ENCODE measurements around the gene SDK2. TPM values are rescaled to one million over a fixed set of nuclear protein-coding genes. Genes with fewer than 3 reads are reported as not detected.

Gene SDK2
- polyA plus RNA-seq, 1 of the 3 experiments (the other 2 are of a cell fraction) = 0.02 TPM

DNA sequence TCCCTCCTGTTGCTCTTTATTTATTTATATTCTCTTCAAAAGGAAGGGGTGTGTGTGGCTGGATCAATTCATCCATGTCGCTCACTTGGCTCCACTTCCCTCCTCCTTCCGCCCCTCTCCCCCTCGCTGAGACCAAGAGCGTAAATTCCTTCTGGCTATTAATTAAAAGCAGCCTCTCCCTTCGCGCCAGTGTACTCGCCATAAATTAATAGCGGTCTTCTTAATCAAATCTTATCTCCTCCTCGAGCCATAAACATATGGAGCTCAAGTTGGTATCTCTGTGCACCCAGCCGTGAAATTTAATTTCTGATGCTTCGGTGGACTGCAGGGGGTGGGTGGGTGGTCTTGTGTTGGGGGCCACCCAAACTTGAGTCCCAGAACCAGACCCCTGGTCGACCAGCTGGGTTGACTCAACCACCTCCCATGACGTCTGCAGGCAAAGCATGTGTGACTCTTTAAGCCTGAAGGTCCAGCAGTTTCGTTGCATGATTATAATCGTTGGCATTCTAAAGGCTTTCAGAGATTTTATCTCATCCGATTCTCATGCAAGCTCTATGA is 57.9 kb downstream of the SDK2 start (continued):
- TF ChIP-seq IRF3 (IDR thresholded peaks at IDR 0.05; ENCODE audit: low read depth, low read length) = no peak
- no peak for TF ChIP-seq POLR2AphosphoS5 (IDR thresholded peaks at IDR 0.05; ENCODE audit: low read depth, low read length)
- TF ChIP-seq, protein P1, sequence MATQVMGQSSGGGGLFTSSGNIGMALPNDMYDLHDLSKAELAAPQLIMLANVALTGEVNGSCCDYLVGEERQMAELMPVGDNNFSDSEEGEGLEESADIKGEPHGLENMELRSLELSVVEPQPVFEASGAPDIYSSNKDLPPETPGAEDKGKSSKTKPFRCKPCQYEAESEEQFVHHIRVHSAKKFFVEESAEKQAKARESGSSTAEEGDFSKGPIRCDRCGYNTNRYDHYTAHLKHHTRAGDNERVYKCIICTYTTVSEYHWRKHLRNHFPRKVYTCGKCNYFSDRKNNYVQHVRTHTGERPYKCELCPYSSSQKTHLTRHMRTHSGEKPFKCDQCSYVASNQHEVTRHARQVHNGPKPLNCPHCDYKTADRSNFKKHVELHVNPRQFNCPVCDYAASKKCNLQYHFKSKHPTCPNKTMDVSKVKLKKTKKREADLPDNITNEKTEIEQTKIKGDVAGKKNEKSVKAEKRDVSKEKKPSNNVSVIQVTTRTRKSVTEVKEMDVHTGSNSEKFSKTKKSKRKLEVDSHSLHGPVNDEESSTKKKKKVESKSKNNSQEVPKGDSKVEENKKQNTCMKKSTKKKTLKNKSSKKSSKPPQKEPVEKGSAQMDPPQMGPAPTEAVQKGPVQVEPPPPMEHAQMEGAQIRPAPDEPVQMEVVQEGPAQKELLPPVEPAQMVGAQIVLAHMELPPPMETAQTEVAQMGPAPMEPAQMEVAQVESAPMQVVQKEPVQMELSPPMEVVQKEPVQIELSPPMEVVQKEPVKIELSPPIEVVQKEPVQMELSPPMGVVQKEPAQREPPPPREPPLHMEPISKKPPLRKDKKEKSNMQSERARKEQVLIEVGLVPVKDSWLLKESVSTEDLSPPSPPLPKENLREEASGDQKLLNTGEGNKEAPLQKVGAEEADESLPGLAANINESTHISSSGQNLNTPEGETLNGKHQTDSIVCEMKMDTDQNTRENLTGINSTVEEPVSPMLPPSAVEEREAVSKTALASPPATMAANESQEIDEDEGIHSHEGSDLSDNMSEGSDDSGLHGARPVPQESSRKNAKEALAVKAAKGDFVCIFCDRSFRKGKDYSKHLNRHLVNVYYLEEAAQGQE (IDR thresholded peaks at IDR 0.05; ENCODE audit: low read depth, low read length) = no peak
- no peak for TF ChIP-seq GABPA (IDR thresholded peaks at IDR 0.05; ENCODE audit: low read depth)
- TF ChIP-seq FOXM1 (IDR thresholded peaks at IDR 0.05; ENCODE audit: low read depth) = no peak
- TF ChIP-seq ZBTB33 (IDR thresholded peaks at IDR 0.05; ENCODE audit: borderline replicate concordance, low read depth) = no peak
- TF ChIP-seq RFX5 (IDR thresholded peaks at IDR 0.05; ENCODE audit: low read length) = no peak
- TF ChIP-seq TCF12 (IDR thresholded peaks at IDR 0.05) = peak; percentile 44; the same call in 1 of the 2 replicates
- peak in 1 of 2 experiments; percentile 77; a peak in 2 of 4 replicates for TF ChIP-seq EP300 (IDR thresholded peaks at IDR 0.05; ENCODE audit: borderline replicate concordance in 1 of 2, low read depth in 1 of 2, low read length in 1 of 2)

- H3K9me2 ChIP-seq = no peaks in the 10 kb centered on the region
- H4K20me1 ChIP-seq (ENCODE audit: insufficient read depth) = no peaks in the 10 kb centered on the region
- no peaks in the 10 kb centered on the region; the same call in 1 of the 2 replicates for H3K9me3 ChIP-seq
- H3K9ac ChIP-seq = no peak overlapping the region
- no peaks in the 10 kb centered on the region for H3K27me3 ChIP-seq (ENCODE audit: insufficient read depth)
- no peaks in the 10 kb centered on the region for H3K79me2 ChIP-seq (ENCODE audit: insufficient read depth)
- H3K4me2 ChIP-seq = no peak overlapping the region
- 31% methylated on average over 5 of the region's 5 CpGs for WGBS (ENCODE audit: low lambda C conversion rate)
- no peak overlapping the region for H3K4me3 ChIP-seq (ENCODE audit: low read depth in 2 of 2, low read length in 1 of 2)
- ChIA-PET POLR2A (interaction anchor here (2.4 kb wide), 1 partner anchor 15 kb away, joined by 10 read pairs; no protein-coding TSS in a partner anchor), CTCF (interaction anchor here (0.6 to 8.6 kb wide), 21 partner anchors 11 to 606 kb away, joined by 3 to 96 read pairs (median 4); partner anchors contain the start of gene SDK2)
- no peaks in the 10 kb centered on the region for H3F3A ChIP-seq (replicated peaks; ENCODE audit: insufficient read depth)
- H3K4me1 ChIP-seq (ENCODE audit: control insufficient read depth in 1 of 2, insufficient read depth in 2 of 2, low read depth in 1 of 2, low read length in 1 of 2) = peaks cover 0 to 30% of the 10 kb centered on the region in 2 experiments; a peak in 2 of 4 replicates
- no peak overlapping the region for H3K27ac ChIP-seq (ENCODE audit: low read depth in 2 of 2, low read length in 1 of 2)
- H3K36me3 ChIP-seq (replicated peaks in 1 of 2; ENCODE audit: control insufficient read depth in 1 of 2, insufficient read depth in 2 of 2, low read length in 1 of 2) = no peaks in the 10 kb centered on the region
- no peak for DNase-seq
- TF ChIP-seq PBX3 (IDR thresholded peaks at IDR 0.05) (no peak), RAD21 (IDR thresholded peaks at IDR 0.05; ENCODE audit: low read length) (peak; percentile 35; the same call in 1 of the 2 replicates)
- H2AFZ ChIP-seq (ENCODE audit: low read depth) = no peak overlapping the region
These were observed 58.7 kb downstream of the SDK2 start for GRCh38 chr17:73585583-73585982.
